NCI-H345 treated with DMSO at 0.1 percent for 48 hours (cell line): Measurements from ENCODE around the gene SV2C.
"Not testable (repeated sequence)": the region's sequence is repeated elsewhere in the genome, so short reads cannot be mapped to it uniquely, and the experiment has no call there.

Experiments used
- DNase-seq: peaks from one replicate; lab custom pipeline; 2025; ENCODE audit not compliant: unreplicated experiment; lab: John Stamatoyannopoulos, UW

SV2C gene

DNA sequence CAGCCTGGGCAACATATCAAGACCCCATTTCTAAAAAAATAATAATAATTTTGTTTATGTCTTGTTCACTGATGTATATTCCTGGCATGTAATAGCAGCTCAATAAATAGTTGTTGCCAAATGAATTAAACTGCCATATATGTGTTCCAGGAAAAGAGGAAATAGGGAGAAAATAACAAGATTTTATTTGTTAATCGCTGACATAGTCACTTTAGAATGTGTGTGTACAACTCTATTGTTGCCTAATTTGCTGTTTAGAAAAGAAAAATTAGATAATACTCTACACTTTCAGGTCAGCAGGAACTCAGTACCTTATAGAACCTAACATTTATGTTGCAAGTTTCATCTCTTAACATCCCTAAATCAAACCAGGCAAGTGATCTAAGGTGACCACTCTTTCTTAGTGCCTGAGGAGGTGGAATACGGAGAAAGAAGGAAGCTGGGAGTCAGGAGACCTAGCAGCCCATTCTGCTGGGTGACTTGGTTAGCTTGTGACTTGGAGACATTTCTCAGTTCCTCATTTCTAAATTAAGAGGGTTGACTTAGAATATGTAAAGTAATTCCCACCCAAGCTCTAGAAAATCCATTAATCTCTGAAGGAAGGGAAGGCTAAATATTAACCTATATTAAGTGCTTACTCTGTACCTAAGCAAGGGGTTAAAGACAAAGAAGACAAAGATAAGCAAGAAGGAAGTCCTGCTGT, 209.6 kb downstream of the SV2C start:
- no peak for DNase-seq

DNA sequence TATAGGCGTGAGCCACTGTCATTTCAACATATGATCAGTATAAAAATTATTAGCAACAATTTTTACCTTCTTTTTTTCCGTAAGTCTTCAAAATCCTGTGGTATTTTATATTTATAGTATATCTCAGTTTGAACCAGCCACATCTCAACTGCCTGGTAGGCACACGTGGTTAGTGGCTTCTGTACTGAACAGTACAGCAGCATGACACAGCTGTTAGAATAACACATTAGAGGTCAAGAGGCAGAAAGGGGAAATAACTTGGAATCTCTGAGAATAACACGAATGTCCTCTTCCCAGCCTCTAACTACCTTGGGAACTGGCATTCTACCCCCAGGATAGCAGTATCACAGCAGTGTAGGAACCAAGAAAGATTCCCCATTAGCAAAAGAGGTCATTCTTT, 211.4 kb downstream of the SV2C start:
- no peak for DNase-seq

DNA sequence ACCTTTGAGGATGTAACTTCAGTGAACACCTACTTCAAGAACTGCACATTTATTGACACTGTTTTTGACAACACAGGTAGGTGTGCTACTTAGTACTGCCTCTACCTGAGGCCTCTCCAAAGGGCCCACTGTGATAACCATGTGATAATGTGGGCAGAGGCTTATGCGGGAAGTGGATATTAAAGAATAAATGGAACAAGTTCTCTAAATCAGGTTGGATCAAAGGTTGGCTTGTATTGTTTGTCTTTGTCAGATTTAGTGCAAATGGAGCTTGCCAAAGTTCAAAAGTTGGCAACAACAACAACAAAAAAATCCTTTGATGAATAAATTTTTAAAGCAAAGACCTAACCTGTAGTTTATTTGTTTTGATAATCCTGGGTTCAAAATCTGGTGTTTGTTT, 215.7 kb downstream of the SV2C start:
- DNase-seq = no peak

DNA sequence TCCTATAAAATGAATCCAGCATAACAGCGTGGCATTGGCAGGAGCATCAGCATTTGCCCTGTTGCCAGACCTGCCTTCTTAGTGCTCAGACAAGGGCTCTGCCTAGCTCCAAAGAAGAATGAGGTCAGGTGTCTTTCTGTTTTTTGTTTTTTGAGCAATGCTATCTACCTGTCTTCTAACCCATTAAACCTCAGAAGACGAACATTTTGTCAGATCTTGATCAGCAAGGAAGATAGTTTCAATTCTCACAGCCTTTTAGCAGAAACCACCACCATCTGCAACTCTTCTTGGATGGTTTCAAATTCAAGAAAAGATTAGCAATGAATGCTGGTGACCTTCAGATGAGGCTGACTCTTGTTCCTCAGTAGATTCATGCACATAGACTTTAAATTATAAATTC, 216.4 kb downstream of the SV2C start:
- no peak for DNase-seq

DNA sequence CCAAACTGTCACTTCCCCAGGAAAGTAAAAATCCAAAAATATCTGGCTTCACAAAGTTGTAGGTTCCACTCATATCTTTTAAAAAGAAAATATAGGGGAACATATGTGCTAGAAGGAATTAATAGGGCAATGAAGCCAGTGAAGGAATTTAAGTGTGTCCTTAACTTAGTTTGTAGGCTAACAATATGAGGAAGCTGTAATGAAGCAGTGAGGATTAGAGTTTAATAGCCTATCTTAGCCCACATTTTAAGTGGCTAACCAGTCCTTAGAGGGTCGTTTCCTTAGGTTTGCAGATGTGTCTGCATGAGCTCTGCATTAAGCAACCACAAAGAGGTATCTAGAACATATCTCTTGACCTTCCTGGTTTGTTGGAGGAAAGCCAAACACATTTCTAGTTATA, 218.7 kb downstream of the SV2C start:
- DNase-seq = not testable (repeated sequence)

DNA sequence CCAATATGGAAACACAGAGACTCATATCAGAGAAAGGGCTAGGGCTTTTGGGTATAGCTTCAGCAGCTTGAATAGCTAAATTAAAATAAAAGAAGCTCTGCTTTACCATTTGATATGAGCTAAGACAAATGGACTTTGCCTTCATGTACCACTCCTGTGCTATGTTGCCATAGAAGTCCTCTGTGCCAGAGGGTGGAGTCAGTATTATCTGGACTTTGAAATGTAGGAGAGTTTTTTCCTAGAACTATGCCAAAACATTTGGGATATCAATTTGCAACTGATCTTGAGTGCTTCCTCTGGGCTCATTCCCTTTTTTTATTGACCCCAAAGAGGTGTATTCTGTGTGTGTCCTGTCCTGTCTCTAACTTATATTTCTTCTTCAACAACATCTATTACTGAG, 219.5 kb downstream of the SV2C start:
- not testable (repeated sequence) for DNase-seq

DNA sequence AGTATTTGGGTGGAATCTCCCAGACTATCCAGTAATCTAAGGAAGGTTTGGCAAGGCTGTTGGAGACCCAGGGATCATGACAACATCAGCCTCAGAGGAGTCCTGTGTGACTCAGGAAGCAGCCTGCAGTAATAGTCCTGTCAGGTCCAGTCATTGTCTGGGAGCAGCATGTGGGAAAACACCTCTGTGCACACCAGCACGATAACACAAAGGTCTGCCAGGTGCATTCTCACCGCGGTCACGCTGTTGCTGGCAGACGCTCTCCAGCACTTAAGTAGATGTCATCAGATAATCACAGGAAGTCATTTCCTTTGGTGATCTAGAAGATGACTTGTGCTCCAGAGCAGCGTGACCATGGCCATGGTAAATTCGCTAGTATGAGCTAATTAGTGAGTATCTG, 220.7 kb downstream of the SV2C start:
- DNase-seq = peak; percentile 10

DNA sequence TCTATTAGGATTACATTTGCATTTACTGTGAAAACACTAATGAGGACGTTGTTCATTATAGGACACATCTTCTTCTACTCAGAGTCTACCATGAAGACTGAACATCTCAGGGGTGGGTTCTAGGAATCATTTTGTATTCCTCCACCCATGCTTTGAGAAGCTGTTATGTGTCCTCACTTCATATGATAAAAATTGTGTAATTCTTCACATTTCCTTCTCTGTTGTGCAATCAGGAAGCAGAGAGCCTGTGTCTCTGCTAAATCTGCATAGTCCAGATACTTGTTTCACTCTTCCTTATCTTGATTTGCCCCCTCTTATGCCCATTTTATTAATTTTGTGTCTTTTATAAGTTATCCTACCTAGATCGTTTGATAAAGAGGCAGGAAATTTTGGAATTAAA, 222.1 kb downstream of the SV2C start:
- DNase-seq = no peak

DNA sequence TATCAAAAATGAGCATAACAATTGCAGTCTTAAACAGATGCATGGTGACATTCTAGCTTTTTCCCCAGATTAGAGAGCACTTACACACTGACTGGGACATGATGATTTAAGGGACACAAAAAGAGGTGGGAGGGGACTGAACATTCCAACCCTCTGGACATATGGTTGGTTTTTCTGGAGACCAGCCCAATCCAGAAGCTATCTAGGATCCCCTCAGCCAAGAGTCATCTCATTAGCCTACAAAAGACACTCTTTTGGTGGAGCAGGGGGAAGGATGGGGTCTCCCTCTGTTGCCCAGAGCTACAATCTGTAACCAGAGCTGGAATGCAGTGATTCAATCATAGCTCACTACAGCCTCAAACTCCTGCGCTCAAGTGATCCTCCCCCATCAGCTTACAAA, 222.6 kb downstream of the SV2C start:
- DNase-seq = no peak

DNA sequence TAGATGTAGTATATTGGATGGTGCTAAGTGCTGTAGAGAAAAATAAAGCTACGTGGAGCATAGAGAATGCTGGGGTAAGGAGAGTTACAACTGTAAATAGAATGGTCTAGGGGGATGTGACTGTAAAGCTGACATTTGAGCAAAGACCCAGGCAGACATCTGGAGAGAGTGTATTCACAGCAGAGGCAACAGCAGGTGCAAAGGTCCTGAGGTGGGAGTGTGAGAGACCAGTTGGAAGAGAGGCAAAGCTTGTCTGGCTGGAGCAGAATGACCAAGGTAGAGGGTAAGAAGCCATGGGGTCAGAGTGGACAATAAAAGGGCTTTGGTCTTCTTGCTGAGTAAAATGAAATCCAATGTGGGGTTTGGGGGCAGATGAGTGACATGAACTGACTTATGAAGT, 227.0 kb downstream of the SV2C start:
- no peak for DNase-seq

DNA sequence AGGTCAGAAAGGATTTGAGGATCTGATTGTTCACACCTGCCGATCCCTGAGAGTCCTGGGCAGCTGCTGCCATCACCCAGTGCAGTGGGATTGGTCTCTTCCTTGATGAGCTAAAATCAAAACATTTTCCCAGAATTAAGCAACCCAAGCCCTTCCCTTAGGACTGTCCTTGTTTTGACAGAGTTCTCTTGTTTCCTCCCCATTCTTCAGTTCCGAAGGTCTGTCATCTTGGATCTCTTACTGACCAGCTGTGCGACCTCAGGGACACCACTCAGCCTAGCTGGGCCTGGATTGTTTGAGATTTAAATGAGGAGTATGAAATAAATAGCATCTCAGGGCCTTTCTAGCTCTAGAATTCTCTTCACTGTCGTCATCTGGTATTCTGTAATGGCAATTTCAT, 229.6 kb downstream of the SV2C start:
- no peak for DNase-seq

DNA sequence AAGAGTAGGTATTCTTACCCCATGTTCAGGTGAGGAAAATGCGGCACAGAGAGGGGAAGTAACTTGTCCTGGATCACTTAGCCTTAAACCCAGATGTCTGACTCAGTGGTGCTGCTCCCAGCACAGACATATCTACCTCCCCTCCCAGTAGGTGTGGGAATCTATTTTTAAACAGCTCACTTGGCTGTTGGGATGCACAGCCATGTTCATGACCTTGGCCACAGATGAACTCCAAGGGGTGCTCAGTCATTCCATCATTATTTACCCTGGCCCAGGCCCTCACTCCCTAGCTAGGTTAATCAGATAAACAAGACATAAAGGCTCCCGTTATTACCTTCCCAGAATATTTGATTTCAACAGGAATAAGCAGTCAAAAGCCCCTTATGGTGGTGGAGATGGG, 231.5 kb downstream of the SV2C start:
- DNase-seq = no peak

DNA sequence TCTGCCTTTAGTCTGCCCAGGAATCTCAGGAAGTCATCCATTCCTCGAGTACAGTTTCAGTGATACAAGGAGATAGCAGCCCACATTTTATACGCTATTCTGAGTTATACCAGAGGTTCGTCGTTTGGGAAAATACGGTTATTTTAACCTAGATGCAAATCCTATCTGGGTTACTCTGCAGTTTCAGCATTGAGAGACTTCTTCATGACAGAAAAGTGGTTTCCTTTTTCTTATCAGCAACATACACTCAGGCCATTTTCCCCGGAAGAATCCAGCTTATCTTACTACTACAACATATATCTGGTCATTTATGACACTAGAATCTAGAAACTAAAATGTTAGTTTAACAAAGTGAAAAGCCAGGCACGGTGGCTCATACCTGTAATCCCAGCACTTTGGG, 236.5 kb downstream of the SV2C start:
- no peak for DNase-seq

DNA sequence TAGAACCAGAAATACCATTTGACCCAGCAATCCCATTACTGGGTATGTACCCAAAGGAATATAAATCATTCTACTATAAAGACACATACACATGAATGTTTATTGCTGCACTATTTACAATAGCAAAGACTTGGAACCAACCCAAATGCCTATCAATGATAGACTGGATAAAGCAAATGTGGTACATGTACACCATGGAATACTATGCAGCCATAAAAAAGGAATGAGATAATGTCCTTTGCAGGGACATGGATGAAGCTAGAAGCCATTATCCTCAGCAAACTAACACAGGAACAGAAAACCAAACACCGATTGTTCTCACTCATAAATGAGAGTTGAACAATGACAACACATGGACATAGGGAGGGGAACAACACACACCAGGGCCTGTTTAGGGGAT, 240.3 kb downstream of the SV2C start:
- DNase-seq = not testable (repeated sequence)

DNA sequence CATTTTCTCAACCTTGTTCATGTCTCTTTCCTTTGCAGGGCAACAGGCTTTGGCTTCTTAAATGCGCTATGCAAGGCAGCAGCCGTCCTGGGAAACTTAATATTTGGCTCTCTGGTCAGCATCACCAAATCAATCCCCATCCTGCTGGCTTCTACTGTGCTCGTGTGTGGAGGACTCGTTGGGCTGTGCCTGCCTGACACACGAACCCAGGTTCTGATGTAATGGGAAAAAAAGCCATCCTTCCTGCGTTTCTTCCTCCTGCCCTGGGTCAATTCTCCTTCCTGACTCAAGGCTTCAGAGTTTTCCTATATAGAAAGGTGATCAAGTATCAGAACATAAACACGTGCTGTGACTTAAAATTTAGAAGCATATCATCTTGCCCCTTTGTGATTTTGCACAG, 242.1 kb downstream of the SV2C start:
- no peak for DNase-seq

DNA sequence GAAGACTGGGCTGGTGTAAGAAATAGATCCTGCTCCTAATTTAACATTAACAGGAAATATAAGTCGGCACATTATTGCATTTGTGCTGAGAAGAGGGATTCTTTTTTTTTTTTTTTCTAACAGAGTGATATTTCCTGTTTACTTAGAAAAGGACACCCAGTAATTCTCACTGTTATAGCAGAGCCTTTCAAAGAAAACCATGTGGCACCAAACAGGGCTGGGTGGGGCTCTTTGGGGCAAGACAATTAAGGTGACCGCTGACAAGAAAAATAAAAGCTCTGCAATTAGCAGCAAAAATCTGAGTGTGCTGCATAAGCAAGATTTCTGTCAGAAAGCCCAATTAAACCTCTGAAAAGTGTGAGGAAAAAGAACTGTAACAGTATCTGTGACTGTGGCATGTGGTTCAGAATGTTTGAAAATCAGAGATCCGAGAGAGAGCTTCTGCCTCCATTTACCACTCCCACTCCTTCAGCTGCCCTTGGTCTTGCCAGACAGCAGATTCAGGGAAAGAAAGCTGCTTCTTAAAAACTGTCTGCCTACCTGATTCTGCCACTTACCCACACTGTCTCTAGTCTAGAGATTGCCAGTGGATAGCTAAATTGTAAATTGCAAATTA, 242.8 kb downstream of the SV2C start:
- DNase-seq = no peak

DNA sequence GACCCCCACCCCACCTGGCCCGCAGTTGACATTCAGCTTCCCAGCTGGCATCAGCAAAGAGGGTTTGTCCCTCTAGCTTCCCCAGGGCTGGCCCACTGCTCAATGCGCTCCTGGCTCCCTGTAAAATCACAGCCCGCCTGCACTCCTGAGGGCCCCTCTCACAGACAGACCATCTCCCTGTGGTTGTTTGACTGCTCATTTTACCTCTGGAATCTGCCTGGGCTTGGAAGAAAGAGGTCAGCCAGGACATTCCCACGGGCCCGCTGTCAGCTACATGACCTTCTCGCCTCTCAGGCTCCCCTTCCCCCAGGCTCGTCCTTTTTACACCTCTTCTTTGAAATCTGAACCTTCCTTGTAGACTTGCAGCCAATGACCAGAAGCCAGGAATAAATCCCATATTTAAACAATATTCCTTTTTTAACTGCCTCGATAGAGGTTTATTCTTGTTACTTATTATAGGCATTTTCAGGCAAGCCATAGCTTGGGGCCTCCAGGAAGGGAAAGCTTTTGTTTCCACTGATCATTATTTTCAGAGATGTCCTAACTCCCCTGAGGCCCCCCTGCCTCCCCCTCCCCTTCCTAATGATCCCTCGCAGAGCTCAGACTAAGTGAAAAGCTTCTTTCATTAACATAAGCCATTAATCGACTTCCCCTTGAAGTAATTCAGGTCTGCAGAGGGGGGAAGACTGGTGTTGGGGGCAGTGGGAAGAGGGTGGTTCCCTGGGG, 243.6 kb downstream of the SV2C start:
- no peak for DNase-seq

DNA sequence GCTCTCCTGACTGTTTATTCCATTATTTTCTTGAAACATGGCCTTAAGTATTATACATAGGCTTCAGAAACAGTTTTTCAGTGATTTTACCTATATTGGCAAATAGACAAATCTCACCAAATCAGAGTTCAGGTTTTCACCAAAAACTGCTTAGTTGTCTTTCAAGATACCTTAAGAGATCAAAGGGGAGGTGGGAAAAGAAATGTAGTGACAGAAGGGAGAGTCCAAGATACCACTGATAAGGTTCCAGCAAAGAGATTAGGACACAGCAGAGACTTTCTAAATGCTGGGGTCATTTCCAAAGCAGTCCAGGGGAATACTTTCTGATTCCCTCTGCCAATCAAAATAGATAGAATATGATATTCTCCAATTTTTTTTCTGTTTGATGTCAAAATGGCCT, 246.2 kb downstream of the SV2C start:
- DNase-seq = no peak

DNA sequence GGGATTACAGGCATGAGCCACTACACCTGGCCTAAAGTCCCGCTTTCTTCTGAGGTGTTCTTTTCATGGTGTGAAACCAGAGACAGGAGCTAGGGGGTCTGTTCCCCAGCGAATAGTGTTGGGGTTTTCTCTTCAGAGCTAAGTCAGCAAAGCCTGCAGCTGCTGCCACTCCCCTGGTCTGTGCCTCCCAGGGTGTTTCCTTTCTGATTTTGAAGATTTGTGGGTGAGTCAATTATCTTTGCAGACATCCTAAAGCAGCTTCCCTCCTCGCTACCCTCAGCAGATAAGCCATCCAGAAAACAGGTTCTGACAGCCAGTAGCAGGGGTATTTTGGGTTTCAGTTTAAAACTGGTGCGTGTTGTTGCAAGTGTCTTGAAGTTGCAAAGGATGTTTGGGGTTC, 247.9 kb downstream of the SV2C start:
- DNase-seq = no peak

DNA sequence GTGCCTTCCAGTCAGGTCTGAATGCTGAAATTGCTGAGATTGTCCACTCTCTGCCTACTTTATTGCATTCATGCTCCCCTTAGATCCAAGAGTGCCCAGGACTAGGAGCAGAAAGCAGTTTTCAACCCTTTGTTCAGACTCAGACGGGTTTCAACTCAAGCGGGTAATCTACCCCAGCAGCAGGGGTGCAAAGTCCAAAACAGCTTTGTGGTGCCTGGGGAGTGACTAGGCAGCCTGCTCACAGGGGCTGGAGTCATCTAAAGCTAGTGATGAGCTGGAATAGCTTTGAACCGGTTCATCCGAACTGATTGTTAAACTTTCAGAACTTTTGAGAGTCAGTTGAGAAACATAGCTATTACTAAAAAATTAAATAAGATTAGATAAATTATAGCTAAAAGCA, 248.9 kb downstream of the SV2C start:
- no peak for DNase-seq

DNA sequence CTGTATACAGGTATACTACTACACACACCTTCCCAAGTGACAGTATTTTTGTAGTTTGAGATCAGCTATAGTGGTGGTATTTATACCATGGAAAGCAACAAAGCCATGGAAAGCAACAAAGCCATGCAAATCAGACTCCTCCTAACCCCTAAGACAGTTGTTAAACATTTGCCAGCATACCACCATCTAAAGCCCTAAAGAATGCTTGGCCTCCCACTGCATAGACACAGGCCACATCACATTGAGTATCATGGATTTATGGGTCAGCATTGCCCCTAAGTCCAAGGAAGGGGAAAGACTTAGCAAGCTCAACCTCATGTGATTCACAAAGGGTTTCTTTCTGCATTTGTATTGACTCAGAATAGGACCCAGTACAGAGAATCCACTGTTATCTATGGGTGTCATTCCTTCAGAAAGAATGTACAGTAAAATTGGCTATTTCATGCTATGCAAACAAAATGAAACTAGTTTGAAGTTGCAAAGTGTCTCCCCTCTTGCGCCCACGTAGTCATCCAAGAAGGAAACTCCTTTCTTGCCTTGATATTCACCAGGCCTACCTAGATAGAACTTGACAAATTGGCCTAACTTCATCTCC, 249.5 kb downstream of the SV2C start:
- no peak for DNase-seq

DNA sequence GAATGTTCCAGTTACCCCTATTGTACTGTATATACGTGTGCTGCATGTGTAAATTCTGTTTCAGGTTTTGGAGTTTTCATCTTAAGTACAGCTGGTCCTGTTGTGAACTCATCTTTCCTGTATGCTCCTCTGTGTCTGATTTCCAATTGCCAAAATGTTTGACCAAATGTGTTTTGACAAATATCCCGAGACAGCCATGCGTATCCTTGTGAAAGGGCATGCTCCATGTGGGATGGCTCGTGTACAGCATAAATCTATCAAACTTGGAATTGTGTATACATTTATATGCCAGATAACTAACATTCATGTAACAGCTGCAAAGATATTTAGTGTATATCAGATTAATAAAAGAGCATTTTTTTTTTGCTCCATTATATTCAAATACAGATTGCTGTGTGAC, 250.4 kb downstream of the SV2C start:
- no peak for DNase-seq
